K562 (cell line): ENCODE measurements around the gene ENDOU. TPM values are rescaled to one million over a fixed set of nuclear protein-coding genes. Genes with fewer than 3 reads are reported as not detected.

Source experiments
- ATAC-seq: fragments of 200-7000 bp; cut with Tn5 transposase; 3 replicates; pipeline ENCODE4 v1.9.1; 2020; ENCODE audit warnings: moderate library complexity
- BruUV-seq: library from RNA; stranded (reverse); fragments of 400-500 nt; replicated peaks from 2 replicates; lab custom pipeline; 2021; lab: Mats Ljungman, UMichigan
- CTCF ChIA-PET: fragments of 300-600 bp; formaldehyde crosslinking; extraction: SDS; loops from one replicate; lab custom pipeline; 2021; ENCODE audit warnings: low intra/inter-chr PET ratio; lab: Yijun Ruan, JAX
- POLR2A ChIA-PET: fragments of 300-600, 350-650 bp; sonication (Branson Sonifier 250); formaldehyde crosslinking; extraction: SDS; loops from one replicate; lab custom pipeline; 2021; ENCODE audit warnings: antibody characterized with exemption, inconsistent platforms; lab: Yijun Ruan, JAX
- DNase-seq, 4 experiments: peaks; one replicate each; pipeline versions ENCODE4 v3.0.0 to v3.0.0-alpha.2; 2011 to 2018; ENCODE audit warnings: low spot score in 3 of 4, mixed read lengths in 3 of 4; ENCODE audit errors: extremely low read depth in 1 of 4
- FAIRE-seq: peaks from 2 replicates; lab custom pipeline; 2011; peaks lifted over from hg19 to GRCh38; lab: Jason Lieb, UNC
- H2AFZ ChIP-seq: 2 replicates; pipeline ENCODE4 v1.6.0; 2011; ENCODE audit warnings: low read depth, low read length, control low read depth, inconsistent platforms
- H3K27ac ChIP-seq: fragments of 200-600 bp; 3 replicates; pipeline ENCODE4 v1.8.0; 2011; ENCODE audit warnings: low read depth, mild to moderate bottlenecking, control low read depth, inconsistent platforms, low read length, moderate library complexity, mixed read lengths; ENCODE audit errors: extremely low read depth
- H3K27me3 ChIP-seq, 2 experiments: fragments of 300-600 bp in 1 of 2; 2 replicates in 1 of 2; 3 replicates in 1 of 2; pipeline versions ENCODE4 v1.6.0 to v1.8.0; 2011; ENCODE audit warnings: inconsistent platforms in 2 of 2, low read length in 2 of 2, mild to moderate bottlenecking in 1 of 2, mixed read lengths in 1 of 2, moderate library complexity in 1 of 2; ENCODE audit not compliant: control insufficient read depth in 2 of 2, insufficient read depth in 2 of 2
- H3K36me3 ChIP-seq: fragments of 300-600 bp; 3 replicates; pipeline ENCODE4 v1.8.0; 2011; ENCODE audit warnings: mild to moderate bottlenecking, low read length, inconsistent platforms; ENCODE audit not compliant: control insufficient read depth, insufficient read depth
- H3K4me1 ChIP-seq, 2 experiments: fragments of 200-600 bp in 1 of 2; replicated peaks in 1 of 2; 2 replicates in 1 of 2; 3 replicates in 1 of 2; pipeline versions ENCODE4 v1.5.1 to v1.8.0; 2011; ENCODE audit warnings: inconsistent platforms in 2 of 2, low read length in 2 of 2, mild to moderate bottlenecking in 1 of 2, mixed read lengths in 1 of 2, moderate library complexity in 1 of 2; ENCODE audit not compliant: control insufficient read depth in 2 of 2, insufficient read depth in 2 of 2
- H3K4me2 ChIP-seq: 2 replicates; pipeline ENCODE4 v1.6.1; 2011; ENCODE audit warnings: low read length, control low read depth, inconsistent platforms, mixed read lengths; ENCODE audit not compliant: insufficient read depth
- H3K4me3 ChIP-seq: fragments of 200-600 bp; sonication (generic), shearing (Covaris generic); 2 replicates; pipeline ENCODE4 v1.5.1; 2016; ENCODE audit warnings: control low read depth, inconsistent platforms
- H3K79me2 ChIP-seq: fragments of 200-600 bp; 3 replicates; pipeline ENCODE4 v1.8.0; 2011; ENCODE audit warnings: low read length, inconsistent platforms; ENCODE audit not compliant: control insufficient read depth, insufficient read depth
- H3K9ac ChIP-seq, 2 experiments: 2 replicates each; pipeline versions ENCODE4 v1.6.0 to v1.6.1; 2011; ENCODE audit warnings: low read depth in 2 of 2, low read length in 2 of 2, control low read depth in 1 of 2, inconsistent platforms in 1 of 2, mild to moderate bottlenecking in 1 of 2, mixed read lengths in 1 of 2; ENCODE audit not compliant: insufficient read depth in 1 of 2
- H3K9me1 ChIP-seq: one replicate; pipeline ENCODE4 v1.6.0; 2011; ENCODE audit warnings: inconsistent platforms, mild to moderate bottlenecking, low read length, moderate library complexity; ENCODE audit not compliant: control insufficient read depth, insufficient read depth
- H3K9me3 ChIP-seq: replicated peaks from 2 replicates; pipeline ENCODE4 v1.5.1; 2011; ENCODE audit warnings: low read depth, low read length, inconsistent platforms; ENCODE audit not compliant: control insufficient read depth, insufficient read depth
- H4K20me1 ChIP-seq: replicated peaks from 2 replicates; pipeline ENCODE4 v1.6.1; 2011; ENCODE audit warnings: low read length, inconsistent platforms, mixed read lengths; ENCODE audit not compliant: control insufficient read depth, insufficient read depth
- C11orf30 ChIP-seq: fragments of 450-650 bp; IDR thresholded peaks from 2 replicates; pipeline ENCODE4 v1.6.1; 2016; ENCODE audit warnings: low read depth, mild to moderate bottlenecking
- CBFB ChIP-seq: sonication (generic); formaldehyde crosslinking; IDR thresholded peaks from 2 replicates; pipeline ENCODE4 v1.4.0; 2020; ENCODE audit warnings: mild to moderate bottlenecking, missing genetic modification reagents
- JUND ChIP-seq, 2 experiments: IDR thresholded peaks; 2 replicates in 1 of 2; 3 replicates in 1 of 2; pipeline ENCODE4 v1.6.1; 2011; ENCODE audit warnings: borderline replicate concordance in 2 of 2, low read depth in 2 of 2, low read length in 2 of 2, improper control_type of control experiment in 1 of 2, missing biosample characterization in 1 of 2, missing genetic modification characterization in 1 of 2, missing genetic modification reagents in 1 of 2
- KDM1A ChIP-seq, 2 experiments: fragments of 450-650 bp; IDR thresholded peaks; 2 replicates each; pipeline ENCODE4 v1.6.1; 2016; ENCODE audit warnings: mild to moderate bottlenecking in 2 of 2
- KDM5B ChIP-seq: fragments of 200-600 bp; sonication (generic); IDR thresholded peaks from 2 replicates; pipeline ENCODE4 v1.6.1; 2012; ENCODE audit warnings: low read depth, mild to moderate bottlenecking, moderate library complexity, low read length, control low read depth, inconsistent platforms; ENCODE audit not compliant: insufficient replicate concordance
- NRF1 ChIP-seq, 2 experiments: fragments of 450-650 bp; IDR thresholded peaks in 1 of 2; conservative IDR thresholded peaks in 1 of 2; 2 replicates each; pipeline ENCODE4 v1.6.1; 2014; ENCODE audit warnings: mild to moderate bottlenecking in 2 of 2
- ZFP36 ChIP-seq: fragments of 150-350 bp; IDR thresholded peaks from 2 replicates; pipeline ENCODE4 v1.6.1; 2018; ENCODE audit warnings: low read length, low read depth; ENCODE audit not compliant: partially characterized antibody
- WGBS: fragments of 100-300 bp; shearing (Covaris generic); methylation state at CpG from one replicate; pipeline ENCODE4 v1.1.6; 2016; ENCODE audit warnings: low coverage, mixed read lengths; ENCODE audit not compliant: insufficient coverage; ENCODE audit errors: missing lambda C conversion rate; 5-methylcytosine and 5-hydroxymethylcytosine counted together
- in situ Hi-C: fragments of 300-500 bp; cut with MboI; formaldehyde crosslinking; loops from 4 replicates; pipeline ENCODE4 v1.15.0; 2018; ENCODE audit warnings: inconsistent platforms, mixed read lengths
- intact Hi-C: fragments of 100-400 bp; cut with micrococcal nuclease; formaldehyde crosslinking; loops from 2 replicates; pipeline ENCODE4 v1.14.2; 2022
- polyA plus RNA-seq, 8 experiments: library from polyadenylated mRNA; depleted of rRNA in 4 of 8; stranded (reverse) in 5 of 8; unstranded in 3 of 8; fragments of >200 nt; fragmentation: Nextera tagmentation in 2 of 8; fragmentation: Illumina TruSeq in 1 of 8; extraction: Ambion mirVana in 2 of 8; extraction: Trizol in 1 of 8; gene quantifications; 2 replicates each; pipeline versions ENCODE4 v1.2.1 to v1.2.3, GENCODE V29; 2011 to 2014; ENCODE audit warnings: inconsistent platforms in 1 of 8, missing spikeins in 1 of 8
- total RNA-seq, 7 experiments: library from RNA; depleted of rRNA in 6 of 7; stranded (reverse); fragments of >200 nt in 6 of 7; fragmentation: Illumina TruSeq in 2 of 7; extraction: Trizol in 2 of 7; gene quantifications; 2 replicates each; pipeline versions ENCODE4 v1.2.1 to v1.2.3, GENCODE V29; 2011 to 2021; ENCODE audit warnings: low replicate concordance in 1 of 7
- TF ChIP-seq, protein P1 (sequence below): fragments of 450-650 bp; IDR thresholded peaks from 2 replicates; pipeline ENCODE4 v1.6.1; 2017; ENCODE audit warnings: mild to moderate bottlenecking, moderate library complexity
- TF ChIP-seq, protein P2 (sequence below): IDR thresholded peaks from 2 replicates; pipeline ENCODE4 v1.6.1; 2011; ENCODE audit warnings: borderline replicate concordance, low read depth, mild to moderate bottlenecking, moderate library complexity, low read length; ENCODE audit not compliant: insufficient read depth, poor library complexity, severe bottlenecking
- TF ChIP-seq, protein P3 (sequence below): fragments of 250-450 bp; sonication (Bioruptor Pico); IDR thresholded peaks from 2 replicates; pipeline ENCODE4 v1.8.0; 2021; ENCODE audit warnings: borderline replicate concordance, mild to moderate bottlenecking, moderate library complexity; ENCODE audit not compliant: poor library complexity, severe bottlenecking
- TF ChIP-seq, protein P4 (sequence below): fragments of 250-450 bp; sonication (Bioruptor Pico); IDR thresholded peaks from 2 replicates; pipeline ENCODE4 v1.5.0; 2021

Gene ENDOU
- total and polyA plus RNA-seq, 9 of the 15 experiments (the other 6 are each of a cell fraction or from before 2014, with no cell fraction given) = 0.03 TPM; not detected in 8

DNA sequence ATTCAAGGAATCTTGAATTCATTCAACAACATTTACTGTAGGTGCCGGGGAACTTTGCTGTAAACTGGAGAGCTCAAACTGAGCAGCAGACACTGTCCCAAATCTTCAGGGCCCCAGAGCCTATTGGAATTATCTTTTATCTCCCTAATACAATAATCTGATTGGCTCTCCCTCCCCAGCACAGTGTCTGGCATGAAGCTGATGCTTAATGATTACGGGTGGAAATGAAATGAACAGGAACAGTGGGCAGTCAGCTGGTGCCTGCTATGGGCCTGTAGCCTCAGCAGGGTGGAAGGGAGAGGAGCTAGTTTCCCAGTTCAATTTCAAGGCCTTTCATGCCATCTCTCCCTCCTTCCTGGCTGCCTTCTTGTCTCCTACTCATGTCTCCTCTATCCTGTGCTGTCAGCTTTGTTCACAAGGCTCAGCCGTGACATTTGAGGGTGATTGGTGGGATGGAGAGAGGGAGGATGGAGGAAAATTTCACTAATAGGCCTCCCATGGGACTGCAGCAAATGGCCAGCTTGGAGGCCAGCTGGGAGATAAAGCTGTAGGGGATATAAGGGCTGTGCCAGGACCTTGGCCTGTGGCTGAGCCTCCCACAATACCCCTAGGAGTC, 37.7 kb upstream of the ENDOU start (continued):
- TF ChIP-seq, protein P1, sequence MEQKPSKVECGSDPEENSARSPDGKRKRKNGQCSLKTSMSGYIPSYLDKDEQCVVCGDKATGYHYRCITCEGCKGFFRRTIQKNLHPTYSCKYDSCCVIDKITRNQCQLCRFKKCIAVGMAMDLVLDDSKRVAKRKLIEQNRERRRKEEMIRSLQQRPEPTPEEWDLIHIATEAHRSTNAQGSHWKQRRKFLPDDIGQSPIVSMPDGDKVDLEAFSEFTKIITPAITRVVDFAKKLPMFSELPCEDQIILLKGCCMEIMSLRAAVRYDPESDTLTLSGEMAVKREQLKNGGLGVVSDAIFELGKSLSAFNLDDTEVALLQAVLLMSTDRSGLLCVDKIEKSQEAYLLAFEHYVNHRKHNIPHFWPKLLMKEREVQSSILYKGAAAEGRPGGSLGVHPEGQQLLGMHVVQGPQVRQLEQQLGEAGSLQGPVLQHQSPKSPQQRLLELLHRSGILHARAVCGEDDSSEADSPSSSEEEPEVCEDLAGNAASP = no peak

DNA sequence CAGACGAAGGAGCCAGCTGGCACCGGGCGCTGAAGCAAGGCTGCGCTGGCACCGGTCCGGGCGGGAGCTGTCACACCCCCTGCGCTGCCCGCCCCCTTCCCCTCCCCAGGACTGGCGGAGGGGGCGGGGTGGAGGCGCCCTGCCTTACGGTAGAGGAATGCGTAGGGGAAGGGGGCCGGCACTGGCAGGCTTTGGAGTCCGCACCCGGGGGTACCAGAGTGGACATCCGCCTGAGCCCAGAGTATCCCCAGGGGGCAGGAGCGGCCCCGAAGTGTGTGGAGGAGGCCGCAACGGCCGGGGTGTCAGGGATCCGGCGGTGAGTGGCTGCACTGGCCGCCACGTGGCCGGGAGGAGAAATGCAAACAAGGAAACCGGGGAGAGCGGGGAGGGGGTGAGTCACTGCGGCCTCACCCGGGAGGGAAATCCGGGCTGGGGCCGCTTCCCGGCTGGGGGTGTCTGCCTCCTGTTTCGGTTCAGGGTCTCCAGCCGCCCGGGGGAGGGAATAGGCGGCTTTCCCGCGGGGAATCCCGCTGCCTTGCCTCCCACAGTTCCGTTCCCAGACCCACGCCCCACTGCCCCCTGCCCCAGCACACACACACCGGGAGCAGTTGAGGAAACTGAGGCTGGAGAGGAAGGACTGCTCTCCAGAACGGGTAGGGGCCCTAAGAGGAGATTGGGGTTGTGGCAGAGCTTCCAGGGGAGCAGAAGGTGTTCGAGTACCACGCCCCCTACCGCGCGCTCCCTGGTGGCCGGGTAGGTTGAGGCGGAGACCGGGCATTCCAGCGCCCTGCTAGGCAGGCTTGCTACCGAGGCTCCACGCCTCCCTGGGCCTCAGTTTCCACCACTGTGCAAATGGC, 33.8 kb upstream of the ENDOU start, which contains the start of gene RAPGEF3:
TSS of gene RAPGEF3 (minus strand) at position 47 of the 857 bp plus-strand sequence. CDS start 324 bp downstream, outside the sequence.
- ChIA-PET CTCF (interaction anchor here (0.6 to 1.6 kb wide), 8 partner anchors 15 to 1258 kb away, joined by 3 to 9 read pairs (median 4); no protein-coding TSS in a partner anchor), POLR2A (interaction anchor here (0.7 to 2.3 kb wide), 9 partner anchors 9 to 62 kb away, joined by 3 to 7 read pairs (median 4); partner anchors contain the start of gene RPAP3)
- Histone ChIP-seq H2AFZ (peak within 1 kb of the TSS; percentile 97), H3K4me3 (peak within 1 kb of the TSS; percentile 57), H4K20me1 (no peaks in the 10 kb centered on the region), H3K9me1 (no peaks in the 10 kb centered on the region), H3K9me3 (no peaks in the 10 kb centered on the region), H3K4me1 (peaks cover 8 to 22% of the 10 kb centered on the region in 2 experiments; a peak in 4 of 5 replicates), H3K36me3 (no peaks in the 10 kb centered on the region), H3K79me2 (no peaks in the 10 kb centered on the region), H3K27ac (peak within 1 kb of the TSS; percentile 72), H3K4me2 (peak within 1 kb of the TSS; percentile 88), H3K27me3 (no peaks in the 10 kb centered on the region), H3K9ac (peak within 1 kb of the TSS; percentile 76 to 88; a peak in 3 of 4 replicates)
- under 1% methylated on average over 42 of the region's 57 CpGs for WGBS
- ATAC-seq (peak; percentile 96), DNase-seq (peak; percentile 86 to 93 (median 92)), FAIRE-seq (peak; percentile 19)
- intact Hi-C loops = no loop called here
- BruUV-seq = TSS peak; percentile 55
- in situ Hi-C loops = no loop called here
- TF ChIP-seq NRF1 (conservative IDR thresholded peaks at IDR 0.05 in 1 of 2, IDR thresholded peaks at IDR 0.05 in 1 of 2) = peak; percentile 44 to 58
- TF ChIP-seq, protein P2, sequence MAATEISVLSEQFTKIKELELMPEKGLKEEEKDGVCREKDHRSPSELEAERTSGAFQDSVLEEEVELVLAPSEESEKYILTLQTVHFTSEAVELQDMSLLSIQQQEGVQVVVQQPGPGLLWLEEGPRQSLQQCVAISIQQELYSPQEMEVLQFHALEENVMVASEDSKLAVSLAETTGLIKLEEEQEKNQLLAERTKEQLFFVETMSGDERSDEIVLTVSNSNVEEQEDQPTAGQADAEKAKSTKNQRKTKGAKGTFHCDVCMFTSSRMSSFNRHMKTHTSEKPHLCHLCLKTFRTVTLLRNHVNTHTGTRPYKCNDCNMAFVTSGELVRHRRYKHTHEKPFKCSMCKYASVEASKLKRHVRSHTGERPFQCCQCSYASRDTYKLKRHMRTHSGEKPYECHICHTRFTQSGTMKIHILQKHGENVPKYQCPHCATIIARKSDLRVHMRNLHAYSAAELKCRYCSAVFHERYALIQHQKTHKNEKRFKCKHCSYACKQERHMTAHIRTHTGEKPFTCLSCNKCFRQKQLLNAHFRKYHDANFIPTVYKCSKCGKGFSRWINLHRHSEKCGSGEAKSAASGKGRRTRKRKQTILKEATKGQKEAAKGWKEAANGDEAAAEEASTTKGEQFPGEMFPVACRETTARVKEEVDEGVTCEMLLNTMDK = peak; percentile 83
- no peak for TF ChIP-seq C11orf30
- no peak for TF ChIP-seq ZFP36
- TF ChIP-seq CBFB (CRISPR knock-in tag) = no peak; the same call in 1 of the 2 replicates
- TF ChIP-seq KDM5B = no peak
- peak in 1 of 2 experiments; percentile 18; a peak in 1 of 4 replicates for TF ChIP-seq KDM1A (IDR thresholded peaks at IDR 0.05)
- TF ChIP-seq, protein P3, sequence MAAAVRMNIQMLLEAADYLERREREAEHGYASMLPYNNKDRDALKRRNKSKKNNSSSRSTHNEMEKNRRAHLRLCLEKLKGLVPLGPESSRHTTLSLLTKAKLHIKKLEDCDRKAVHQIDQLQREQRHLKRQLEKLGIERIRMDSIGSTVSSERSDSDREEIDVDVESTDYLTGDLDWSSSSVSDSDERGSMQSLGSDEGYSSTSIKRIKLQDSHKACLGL (CRISPR knock-in tag) = no peak
- TF ChIP-seq, protein P4, sequence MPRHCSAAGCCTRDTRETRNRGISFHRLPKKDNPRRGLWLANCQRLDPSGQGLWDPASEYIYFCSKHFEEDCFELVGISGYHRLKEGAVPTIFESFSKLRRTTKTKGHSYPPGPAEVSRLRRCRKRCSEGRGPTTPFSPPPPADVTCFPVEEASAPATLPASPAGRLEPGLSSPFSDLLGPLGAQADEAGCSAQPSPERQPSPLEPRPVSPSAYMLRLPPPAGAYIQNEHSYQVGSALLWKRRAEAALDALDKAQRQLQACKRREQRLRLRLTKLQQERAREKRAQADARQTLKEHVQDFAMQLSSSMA (CRISPR knock-in tag) = 0 out of 2 replicates have a peak, but pooled peaks have one; percentile 49
- TF ChIP-seq JUND (IDR thresholded peaks at IDR 0.05; ENCODE audit: borderline replicate concordance, low read depth, low read length) = peak; percentile 79
- TF ChIP-seq JUND (tag; IDR thresholded peaks at IDR 0.05; ENCODE audit: borderline replicate concordance, low read depth, low read length) = peak; percentile 81; the same call in 1 of the 3 replicates
